ENCODE measurements around the gene BTNL9. TPM values are rescaled to one million over a fixed set of nuclear protein-coding genes. Genes with fewer than 3 reads are reported as not detected.
"Not testable (repeated sequence)": the region's sequence is repeated elsewhere in the genome, so short reads cannot be mapped to it uniquely, and the experiment has no call there.

The BTNL9 gene
- total RNA-seq, 1 experiment from 2014 or later = 5.0 TPM

GRCh38 chr5:181087309-181087708, 47.2 kb downstream of the BTNL9 start:
- no TSS peak for BruUV-seq (replicated peaks)
- Mint-ChIP-seq H3K27me3 (ENCODE audit: unreplicated experiment) (peaks cover 54% of the 10 kb centered on the region), H3K4me1 (ENCODE audit: low read depth, unreplicated experiment) (peaks cover 7% of the 10 kb centered on the region), H3K9me3 (ENCODE audit: low read depth, unreplicated experiment) (no peaks in the 10 kb centered on the region), H3K36me3 (ENCODE audit: insufficient read depth, unreplicated experiment) (peaks cover 4% of the 10 kb centered on the region), H3K4me3 (ENCODE audit: low read depth, unreplicated experiment) (no peak overlapping the region), H3K27ac (ENCODE audit: unreplicated experiment) (no peak overlapping the region)
- intact Hi-C loops (cut with micrococcal nuclease; ENCODE audit: unreplicated experiment) = no loop called here
- no peak for DNase-seq
- CTCF ChIA-PET = interaction anchor here (0.7 to 1.0 kb wide), 2 partner anchors 51 to 219 kb away, joined by 3 to 5 read pairs; no protein-coding TSS in a partner anchor
- no peak for TF ChIP-seq CTCF (IDR thresholded peaks at IDR 0.05; ENCODE audit: unreplicated experiment)

GRCh38 chr5:181088289-181088688, 48.2 kb downstream of the BTNL9 start:
- CTCF ChIA-PET = no interaction called here
- intact Hi-C loops (cut with micrococcal nuclease; ENCODE audit: unreplicated experiment) = no loop called here

GRCh38 chr5:181092428-181092827, 52.4 kb downstream of the BTNL9 start:
- no TSS peak for BruUV-seq (replicated peaks)
- Mint-ChIP-seq H3K36me3 (ENCODE audit: insufficient read depth, unreplicated experiment) (no peaks in the 10 kb centered on the region), H3K4me3 (ENCODE audit: low read depth, unreplicated experiment) (no peak overlapping the region), H3K9me3 (ENCODE audit: low read depth, unreplicated experiment) (no peaks in the 10 kb centered on the region), H3K27ac (ENCODE audit: unreplicated experiment) (no peak overlapping the region), H3K4me1 (ENCODE audit: low read depth, unreplicated experiment) (no peaks in the 10 kb centered on the region), H3K27me3 (ENCODE audit: unreplicated experiment) (peaks cover 15% of the 10 kb centered on the region)
- DNase-seq = no peak
- TF ChIP-seq CTCF (IDR thresholded peaks at IDR 0.05; ENCODE audit: unreplicated experiment) = no peak
- CTCF ChIA-PET = no interaction called here
- intact Hi-C loops (cut with micrococcal nuclease; ENCODE audit: unreplicated experiment) = no loop called here

More at GRCh38 chr5:181088289-181088688, 48.2 kb downstream of the BTNL9 start:
- Mint-ChIP-seq H3K36me3 (ENCODE audit: insufficient read depth, unreplicated experiment) (no peaks in the 10 kb centered on the region), H3K4me1 (ENCODE audit: low read depth, unreplicated experiment) (peaks cover 7% of the 10 kb centered on the region), H3K27ac (ENCODE audit: unreplicated experiment) (no peak overlapping the region), H3K4me3 (ENCODE audit: low read depth, unreplicated experiment) (no peak overlapping the region), H3K9me3 (ENCODE audit: low read depth, unreplicated experiment) (no peaks in the 10 kb centered on the region), H3K27me3 (ENCODE audit: unreplicated experiment) (peaks cover 50% of the 10 kb centered on the region)
- TF ChIP-seq CTCF (IDR thresholded peaks at IDR 0.05; ENCODE audit: unreplicated experiment) = peak; percentile 44
- DNase-seq = no peak
- no TSS peak for BruUV-seq (replicated peaks)

- DNase-seq; intact Hi-C loops (cut with micrococcal nuclease; ENCODE audit: unreplicated experiment); CTCF ChIA-PET; H3K36me3 Mint-ChIP-seq (ENCODE audit: insufficient read depth, unreplicated experiment); BruUV-seq (replicated peaks); H3K4me1 Mint-ChIP-seq (ENCODE audit: low read depth, unreplicated experiment); H3K9me3 Mint-ChIP-seq (ENCODE audit: low read depth, unreplicated experiment); H3K4me3 Mint-ChIP-seq (ENCODE audit: low read depth, unreplicated experiment); H3K27ac Mint-ChIP-seq (ENCODE audit: unreplicated experiment): not testable (repeated sequence)
- peaks cover 28% of the 10 kb centered on the region for H3K27me3 Mint-ChIP-seq (ENCODE audit: unreplicated experiment)
These were observed 55.1 kb downstream of the BTNL9 start for GRCh38 chr5:181095162-181095561.

GRCh38 chr5:181096721-181097382, 56.8 kb downstream of the BTNL9 start:
- DNase-seq; BruUV-seq (replicated peaks); H3K4me3 Mint-ChIP-seq (ENCODE audit: low read depth, unreplicated experiment); H3K4me1 Mint-ChIP-seq (ENCODE audit: low read depth, unreplicated experiment); H3K27ac Mint-ChIP-seq (ENCODE audit: unreplicated experiment); H3K36me3 Mint-ChIP-seq (ENCODE audit: insufficient read depth, unreplicated experiment); intact Hi-C loops (cut with micrococcal nuclease; ENCODE audit: unreplicated experiment); CTCF ChIA-PET; H3K9me3 Mint-ChIP-seq (ENCODE audit: low read depth, unreplicated experiment): not testable (repeated sequence)
- peaks cover 30% of the 10 kb centered on the region for H3K27me3 Mint-ChIP-seq (ENCODE audit: unreplicated experiment)

GRCh38 chr5:181097383-181097753, 57.3 kb downstream of the BTNL9 start:
- H3K4me1 Mint-ChIP-seq (ENCODE audit: low read depth, unreplicated experiment); DNase-seq; H3K36me3 Mint-ChIP-seq (ENCODE audit: insufficient read depth, unreplicated experiment); BruUV-seq (replicated peaks); H3K27ac Mint-ChIP-seq (ENCODE audit: unreplicated experiment); H3K4me3 Mint-ChIP-seq (ENCODE audit: low read depth, unreplicated experiment); intact Hi-C loops (cut with micrococcal nuclease; ENCODE audit: unreplicated experiment); H3K9me3 Mint-ChIP-seq (ENCODE audit: low read depth, unreplicated experiment): not testable (repeated sequence)
- CTCF ChIA-PET = interaction anchor here (0.6 kb wide), 1 partner anchor 633 kb away, joined by 6 read pairs; no protein-coding TSS in a partner anchor
- peaks cover 30% of the 10 kb centered on the region for H3K27me3 Mint-ChIP-seq (ENCODE audit: unreplicated experiment)

- DNase-seq; H3K4me1 Mint-ChIP-seq (ENCODE audit: low read depth, unreplicated experiment); intact Hi-C loops (cut with micrococcal nuclease; ENCODE audit: unreplicated experiment); H3K4me3 Mint-ChIP-seq (ENCODE audit: low read depth, unreplicated experiment); H3K36me3 Mint-ChIP-seq (ENCODE audit: insufficient read depth, unreplicated experiment); BruUV-seq (replicated peaks); H3K27ac Mint-ChIP-seq (ENCODE audit: unreplicated experiment); H3K9me3 Mint-ChIP-seq (ENCODE audit: low read depth, unreplicated experiment): not testable (repeated sequence)
- CTCF ChIA-PET = interaction anchor here (0.6 kb wide), 1 partner anchor 633 kb away, joined by 6 read pairs; no protein-coding TSS in a partner anchor
- H3K27me3 Mint-ChIP-seq (ENCODE audit: unreplicated experiment) = peaks cover 28% of the 10 kb centered on the region
These were observed 57.9 kb downstream of the BTNL9 start for GRCh38 chr5:181097759-181098491.

Data from Calu3 (cell line).